ENCODE results near the gene RANBP1.

RANBP1 gene

DNA sequence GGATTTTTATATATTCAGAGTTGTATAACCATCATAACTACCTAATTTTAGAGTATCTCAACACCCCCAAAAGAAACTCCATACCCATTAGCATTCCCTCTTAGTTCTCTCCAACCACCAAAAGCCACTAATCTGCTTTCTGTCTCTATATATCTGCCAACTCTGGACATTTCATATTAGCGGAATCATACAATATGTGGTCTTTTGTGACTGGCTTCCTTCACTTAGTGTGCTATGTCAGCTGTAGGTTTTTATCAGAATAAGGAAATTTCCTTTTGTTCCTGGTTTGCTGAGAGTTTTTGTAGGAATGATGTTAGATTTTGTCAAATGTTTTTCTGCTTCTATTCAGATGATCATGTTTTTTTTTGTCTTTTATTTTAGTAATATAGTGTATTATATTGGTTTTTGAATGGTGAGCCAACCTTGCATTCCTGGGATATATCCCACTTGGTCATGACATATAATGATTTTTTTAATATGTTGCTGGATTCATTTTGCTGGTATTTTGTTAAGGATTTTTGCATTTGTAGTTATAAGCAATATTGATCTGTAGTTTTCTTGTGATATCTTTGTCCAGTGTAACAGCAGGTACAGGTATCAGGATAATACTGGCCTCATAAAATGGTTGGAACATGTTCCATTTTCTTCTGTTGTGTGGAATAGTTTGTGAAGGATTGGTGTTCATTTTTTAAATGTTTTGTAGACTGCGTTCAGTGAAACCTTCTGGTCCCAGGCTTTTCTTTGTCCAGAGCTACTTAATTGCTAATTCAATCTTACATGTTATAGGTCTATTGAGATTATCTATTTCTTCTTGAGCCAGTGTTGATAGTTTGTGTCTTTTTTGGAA, 19.1 kb upstream of the RANBP1 start:
- intact Hi-C loops (cut with DNase I; ENCODE audit: low total_unique reads): no loop called here
- H3K36me3 ChIP-seq: peaks cover 81 to 100% (median 96%) of the 10 kb centered on the region in 3 donors
- H3K27me3 ChIP-seq: no peaks in the 10 kb centered on the region
- peaks cover 0 to 5% (median 0%) of the 10 kb centered on the region in 4 donors for H3K4me1 ChIP-seq
- no peak for DNase-seq
- no peak overlapping the region for H3K27ac ChIP-seq
- no peak for TF ChIP-seq CTCF (IDR thresholded peaks at IDR 0.05)
- peaks cover 0 to 7% (median 3%) of the 10 kb centered on the region in 3 donors for H3K9me3 ChIP-seq
- no peak overlapping the region for H3K4me3 ChIP-seq

- peaks cover 63 to 100% (median 81%) of the 10 kb centered on the region in 3 donors for H3K36me3 ChIP-seq
These were observed 16.7 kb upstream of the RANBP1 start for GRCh38 chr22:20099099-20099711.

GRCh38 chr22:20101638-20102037, 14.3 kb upstream of the RANBP1 start:
- intact Hi-C loops (cut with DNase I; ENCODE audit: low total_unique reads): no loop called here
- Histone ChIP-seq H3K4me3 (no peak overlapping the region), H3K27me3 (no peaks in the 10 kb centered on the region), H3K36me3 (peaks cover 64 to 100% (median 79%) of the 10 kb centered on the region in 3 donors), H3K4me1 (no peaks in the 10 kb centered on the region), H3K27ac (no peak overlapping the region), H3K9me3 (peaks cover 0 to 4% (median 2%) of the 10 kb centered on the region in 3 donors)
- no peak for DNase-seq
- TF ChIP-seq CTCF (IDR thresholded peaks at IDR 0.05): no peak

More at GRCh38 chr22:20099099-20099711, 16.7 kb upstream of the RANBP1 start:
- no peak for TF ChIP-seq CTCF (IDR thresholded peaks at IDR 0.05)
- no peak overlapping the region for H3K27ac ChIP-seq
- DNase-seq: no peak
- peaks cover 0 to 7% (median 3%) of the 10 kb centered on the region in 3 donors for H3K9me3 ChIP-seq
- H3K4me1 ChIP-seq: no peaks in the 10 kb centered on the region
- H3K27me3 ChIP-seq: no peaks in the 10 kb centered on the region
- intact Hi-C loops (cut with DNase I; ENCODE audit: low total_unique reads): no loop called here
- H3K4me3 ChIP-seq: no peak overlapping the region

- no peak overlapping the region for H3K27ac ChIP-seq
- intact Hi-C loops (cut with DNase I; ENCODE audit: low total_unique reads): no loop called here
- DNase-seq: no peak
These were observed 13.6 kb upstream of the RANBP1 start for GRCh38 chr22:20102203-20102780.

More at GRCh38 chr22:20102203-20102780, 13.6 kb upstream of the RANBP1 start:
- no peaks in the 10 kb centered on the region for H3K4me1 ChIP-seq
- no peak overlapping the region for H3K4me3 ChIP-seq
- H3K36me3 ChIP-seq: peaks cover 64 to 100% (median 79%) of the 10 kb centered on the region in 3 donors
- no peaks in the 10 kb centered on the region for H3K9me3 ChIP-seq
- no peak for TF ChIP-seq CTCF (IDR thresholded peaks at IDR 0.05)
- no peaks in the 10 kb centered on the region for H3K27me3 ChIP-seq
